HG02852 (cell line): ENCODE measurements around the gene OR6C76.
"Not testable (repeated sequence)": the region's sequence is repeated elsewhere in the genome, so short reads cannot be mapped to it uniquely, and the experiment has no call there.

Experiments
- ATAC-seq: cut with Tn5 transposase; IDR thresholded peaks from one replicate; pipeline ENCODE4 v1.9.1; 2021; ENCODE audit warnings: mild to moderate bottlenecking, moderate library complexity; ENCODE audit not compliant: unreplicated experiment

Gene OR6C76

DNA sequence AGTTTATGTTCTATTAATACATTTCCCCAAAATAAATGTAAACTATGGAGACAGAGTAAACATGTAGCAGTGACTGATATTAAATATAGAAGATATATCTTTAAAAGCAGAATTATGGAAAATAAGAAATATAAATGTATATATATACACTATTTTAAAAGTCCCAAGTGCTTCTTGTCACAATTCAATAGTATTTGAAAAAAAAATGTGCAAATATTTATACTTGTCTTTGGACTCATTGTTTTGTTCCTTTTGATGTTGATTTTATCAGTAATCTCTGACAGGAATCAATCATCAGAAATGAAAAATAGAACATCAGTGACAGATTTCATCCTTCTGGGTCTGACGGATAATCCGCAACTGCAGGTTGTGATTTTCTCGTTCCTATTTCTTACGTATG, at the start of gene OR6C76:
Gene OR6C76 (plus strand): TSS at position 301 of the 400 bp plus-strand sequence. CDS start 0 bp downstream, at position 301.
- ATAC-seq, result no peak

DNA sequence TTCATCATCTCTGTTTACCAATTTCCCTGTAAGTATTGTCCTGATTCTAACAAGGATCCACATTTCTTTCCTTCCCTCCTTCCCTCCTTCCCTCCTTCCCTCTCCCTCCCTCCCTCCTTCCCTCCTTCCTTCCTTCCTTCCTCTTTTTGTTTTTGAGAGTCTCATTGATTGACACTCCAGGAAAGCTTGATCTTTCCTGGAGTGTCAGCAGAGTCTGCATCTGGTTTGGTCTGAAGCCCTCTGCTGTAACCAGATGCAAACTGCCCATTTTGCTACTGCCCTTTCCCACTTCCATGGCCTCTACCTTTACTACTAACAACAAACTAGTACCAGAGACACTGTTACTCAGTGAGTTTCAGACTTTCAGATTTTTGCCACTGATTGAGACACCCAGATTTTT, 40.2 kb upstream of the OR6C76 start:
- ATAC-seq, result no peak

DNA sequence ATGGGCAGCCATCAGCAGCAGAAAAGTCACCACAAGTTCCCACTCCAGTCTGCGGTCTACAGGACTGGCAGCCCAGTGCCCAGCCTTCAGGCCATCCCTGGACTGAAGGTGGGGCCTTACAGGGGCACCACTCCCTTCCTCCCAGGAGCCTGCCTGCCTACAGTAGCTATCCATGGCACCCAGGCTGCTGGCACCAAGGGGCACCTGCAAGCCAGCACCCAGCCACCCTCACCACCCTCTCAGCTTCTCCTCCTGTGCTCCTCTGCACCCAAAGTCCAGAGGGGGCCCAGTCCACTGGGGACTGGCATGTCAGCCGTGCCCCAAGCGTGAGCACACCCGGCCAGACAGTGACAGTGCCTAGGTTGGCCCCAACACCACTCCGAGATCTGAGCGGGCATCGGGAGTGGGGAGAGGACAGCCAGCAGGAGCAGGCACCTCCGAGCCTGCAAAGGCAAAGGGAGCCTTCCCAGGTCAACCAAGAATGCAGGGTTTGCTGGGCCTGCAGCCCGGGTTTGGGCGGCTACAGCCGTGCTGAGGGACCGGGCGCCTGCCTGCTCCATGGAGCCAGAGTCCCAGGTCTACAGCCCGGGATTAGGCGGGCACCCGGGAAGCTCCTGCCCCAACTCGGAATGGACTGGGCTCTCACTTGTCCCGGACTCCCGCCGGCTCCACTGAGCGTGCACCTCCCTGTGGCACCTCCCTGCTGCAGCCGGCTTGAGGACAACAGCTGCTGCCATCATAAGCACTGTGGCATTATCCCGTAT, 33.8 kb upstream of the OR6C76 start:
- no peak for ATAC-seq

DNA sequence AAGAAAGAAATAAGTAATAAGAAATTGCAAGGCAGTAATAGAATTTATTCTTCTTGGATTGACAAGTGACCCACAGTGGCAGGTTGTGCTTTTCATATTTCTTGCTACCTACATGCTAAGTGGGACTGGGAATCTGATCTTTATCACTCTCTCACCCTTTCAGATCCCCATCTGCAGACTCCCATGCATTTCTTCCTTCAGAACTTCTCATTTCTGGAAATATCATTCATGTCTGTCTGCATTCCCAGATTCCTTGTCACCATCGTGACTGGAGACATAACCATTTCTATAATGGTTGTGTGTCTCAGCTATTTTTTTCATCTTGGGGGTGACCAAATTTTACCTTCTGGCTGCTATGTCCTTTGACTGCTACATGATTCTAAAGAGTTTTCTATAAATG, 29.7 kb upstream of the OR6C76 start:
- no peak for ATAC-seq

DNA sequence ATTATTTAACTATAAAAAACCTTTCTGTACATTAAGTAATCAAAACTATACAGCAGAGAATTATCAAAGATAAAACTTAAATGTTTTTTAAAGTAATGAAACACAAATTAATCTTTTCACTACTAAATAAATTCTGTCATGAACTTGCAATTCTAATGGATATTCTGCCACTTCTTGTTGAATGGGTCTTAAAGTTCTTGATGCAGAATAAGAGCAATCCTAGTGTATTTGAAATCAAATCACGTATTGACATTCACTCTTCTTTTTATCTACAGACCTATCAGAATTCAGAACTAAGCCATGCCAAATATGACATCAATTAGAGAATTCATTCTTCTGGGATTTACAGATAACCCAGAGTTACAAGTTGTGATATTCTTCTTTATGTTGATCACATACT, 25.8 kb upstream of the OR6C76 start, which contains the start of gene OR6C65:
Gene OR6C65 (plus strand): TSS at position 301 of the 400 bp plus-strand sequence. CDS start 0 bp downstream, at position 301.
- ATAC-seq, result no peak

DNA sequence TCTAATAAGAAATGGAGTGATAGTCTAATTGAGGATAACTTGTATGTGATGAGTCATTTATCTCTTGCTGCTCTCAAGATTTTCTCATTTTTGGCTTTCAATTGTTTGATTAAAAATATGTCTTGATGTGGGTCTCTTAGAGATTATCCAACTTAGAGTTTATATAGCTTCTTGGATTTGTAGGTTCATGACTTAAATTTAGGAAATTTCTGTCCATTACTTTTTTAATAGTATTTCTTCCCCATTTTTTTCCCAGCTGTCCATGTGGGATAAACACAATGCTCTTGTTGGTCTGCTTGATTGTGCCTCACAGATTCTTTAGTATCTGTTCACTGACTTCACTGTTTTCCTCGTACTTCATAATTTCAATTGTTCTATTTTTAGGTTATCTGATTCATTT, 18.2 kb upstream of the OR6C76 start:
- no peak for ATAC-seq

DNA sequence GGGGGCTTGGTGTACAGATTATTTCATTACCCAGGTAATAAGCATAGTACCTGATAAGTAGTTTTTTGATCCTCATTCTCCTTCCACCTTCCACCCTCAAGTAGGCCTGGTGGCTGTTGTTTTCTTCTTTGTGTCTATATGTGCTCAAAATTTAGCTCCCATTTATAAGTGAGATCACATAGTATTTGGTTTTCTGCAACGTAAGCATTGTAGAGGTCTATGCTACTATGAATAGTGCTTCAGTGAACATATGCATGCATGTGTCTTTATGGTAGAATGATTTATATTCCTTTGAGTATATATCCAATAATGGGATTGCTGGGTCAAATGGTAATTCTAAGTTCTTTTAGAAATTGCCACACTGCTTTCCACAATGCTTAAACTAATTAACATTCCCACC, 16.9 kb upstream of the OR6C76 start:
- ATAC-seq, result not testable (repeated sequence)

DNA sequence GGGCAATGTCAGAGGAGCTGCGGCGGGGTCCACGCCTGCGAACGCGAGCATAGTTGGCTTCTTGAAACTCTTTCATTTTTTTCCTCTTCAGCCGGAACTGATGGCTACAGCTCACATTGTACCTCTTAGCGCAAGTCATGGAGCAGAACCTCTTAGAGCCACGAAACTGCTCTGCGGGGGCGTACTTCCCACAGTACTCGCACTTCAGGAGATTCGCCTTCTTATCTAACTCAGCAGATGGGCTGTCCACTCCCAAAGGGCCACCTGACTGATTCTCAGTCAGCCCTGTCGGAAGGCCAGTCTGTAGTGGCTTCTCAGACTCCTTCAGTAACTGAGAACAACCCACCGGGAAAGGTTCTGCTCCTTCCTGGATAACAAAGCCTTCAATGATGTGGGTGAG, 13.9 kb upstream of the OR6C76 start:
- not testable (repeated sequence) for ATAC-seq

DNA sequence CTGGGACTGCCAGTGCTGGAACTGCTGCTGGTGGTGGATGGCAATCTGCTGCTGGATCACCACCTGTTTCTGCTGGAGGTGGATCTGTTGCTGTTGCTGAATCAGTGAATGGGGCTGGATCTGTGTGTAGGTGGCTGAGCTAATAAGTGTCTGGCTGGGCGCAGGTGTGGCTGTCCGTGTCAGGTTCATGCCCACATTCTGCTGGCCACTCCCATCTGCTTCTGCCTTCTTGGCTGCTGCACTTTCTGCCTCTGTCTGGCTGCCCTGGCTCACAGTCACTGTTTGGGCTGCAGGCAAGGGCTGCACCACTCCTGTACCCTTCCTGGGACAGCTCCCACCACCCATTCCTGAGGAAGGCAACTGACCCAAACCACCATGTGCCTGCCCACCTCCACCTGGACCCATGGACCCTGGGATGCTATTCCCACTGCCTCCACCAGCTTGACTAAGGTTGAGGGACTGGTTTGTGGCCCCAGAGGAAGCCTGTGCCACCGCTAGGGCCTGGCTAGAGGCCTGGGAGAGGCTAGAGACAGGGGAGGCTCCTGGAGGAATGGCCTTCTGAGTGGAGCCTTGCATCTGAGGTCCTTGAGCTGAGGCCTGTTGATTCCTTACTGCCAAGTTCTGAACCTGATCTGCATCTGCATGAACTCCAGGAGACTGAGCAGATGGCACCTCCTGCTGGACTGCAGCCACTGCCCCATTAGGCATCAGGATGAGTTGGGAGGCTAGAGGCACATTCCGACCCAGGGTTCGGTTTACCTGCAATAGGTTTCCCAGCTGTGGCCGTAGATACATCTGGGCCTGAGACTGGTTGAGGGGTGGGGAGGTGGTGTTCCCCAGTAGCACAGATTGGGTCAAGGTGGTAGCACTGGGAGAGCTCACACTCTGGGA, 12.3 kb upstream of the OR6C76 start:
- ATAC-seq, result not testable (repeated sequence)

DNA sequence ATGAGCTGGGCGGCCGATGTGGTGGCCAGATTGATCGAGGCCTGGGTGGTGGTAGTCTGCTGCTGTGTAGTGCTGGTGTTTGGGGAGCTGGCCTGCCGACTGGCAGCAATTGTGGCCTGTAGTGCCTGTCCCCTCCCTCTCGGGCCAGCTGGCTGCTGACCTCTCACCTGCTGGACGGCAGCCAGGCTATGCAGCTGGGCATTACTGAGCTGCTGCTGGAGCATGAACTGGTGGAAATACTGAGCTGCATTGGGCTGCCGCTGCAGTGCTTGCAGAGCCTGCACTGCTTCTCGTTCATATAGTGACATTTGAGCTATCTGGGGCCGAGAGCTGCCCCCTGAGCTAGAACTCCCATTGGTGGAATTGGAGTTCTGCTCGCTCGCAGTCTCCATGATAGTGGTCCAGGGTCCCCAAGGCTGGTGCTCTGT, 11.6 kb upstream of the OR6C76 start:
- not testable (repeated sequence) for ATAC-seq

DNA sequence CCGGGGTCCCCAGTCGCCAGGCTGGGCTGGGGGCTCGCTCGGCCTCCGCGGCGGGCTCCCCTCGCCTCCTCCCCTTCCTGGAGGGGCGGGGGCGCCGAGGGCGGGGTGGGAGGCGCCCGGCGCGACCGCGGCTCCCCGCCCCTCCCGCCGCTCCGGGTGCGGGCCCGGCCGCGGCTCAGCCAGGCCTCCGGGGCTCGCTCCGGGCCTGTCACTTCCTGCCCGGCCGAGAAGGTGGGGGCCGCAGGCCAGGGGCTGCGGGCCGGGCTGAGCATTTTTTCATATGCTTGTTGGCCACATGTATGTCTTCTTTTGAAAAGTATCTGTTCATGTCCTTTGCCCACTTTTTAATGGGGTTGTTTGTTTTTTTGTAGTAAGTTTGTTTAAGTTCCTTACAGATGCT, 11.2 kb upstream of the OR6C76 start:
- not testable (repeated sequence) for ATAC-seq

DNA sequence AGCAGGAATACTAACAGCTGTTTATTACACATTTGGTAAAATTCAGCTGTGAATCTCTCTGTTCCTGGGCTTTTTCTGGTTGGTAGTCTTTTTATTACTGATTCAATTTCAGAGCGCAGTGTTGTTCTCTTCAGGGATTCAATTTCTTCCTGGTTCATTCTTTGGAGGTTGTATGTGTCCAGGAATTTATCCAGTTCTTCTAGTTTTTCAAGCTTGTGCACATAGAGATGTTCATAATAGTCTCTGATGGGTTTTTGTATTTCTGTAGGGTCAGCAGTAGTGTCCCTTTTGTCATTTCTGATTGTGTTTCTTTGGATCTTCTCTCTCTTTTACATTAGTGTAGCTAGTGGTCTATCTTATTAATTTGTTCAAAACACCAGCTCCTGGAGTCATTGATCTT, 9.1 kb upstream of the OR6C76 start:
- no peak for ATAC-seq

DNA sequence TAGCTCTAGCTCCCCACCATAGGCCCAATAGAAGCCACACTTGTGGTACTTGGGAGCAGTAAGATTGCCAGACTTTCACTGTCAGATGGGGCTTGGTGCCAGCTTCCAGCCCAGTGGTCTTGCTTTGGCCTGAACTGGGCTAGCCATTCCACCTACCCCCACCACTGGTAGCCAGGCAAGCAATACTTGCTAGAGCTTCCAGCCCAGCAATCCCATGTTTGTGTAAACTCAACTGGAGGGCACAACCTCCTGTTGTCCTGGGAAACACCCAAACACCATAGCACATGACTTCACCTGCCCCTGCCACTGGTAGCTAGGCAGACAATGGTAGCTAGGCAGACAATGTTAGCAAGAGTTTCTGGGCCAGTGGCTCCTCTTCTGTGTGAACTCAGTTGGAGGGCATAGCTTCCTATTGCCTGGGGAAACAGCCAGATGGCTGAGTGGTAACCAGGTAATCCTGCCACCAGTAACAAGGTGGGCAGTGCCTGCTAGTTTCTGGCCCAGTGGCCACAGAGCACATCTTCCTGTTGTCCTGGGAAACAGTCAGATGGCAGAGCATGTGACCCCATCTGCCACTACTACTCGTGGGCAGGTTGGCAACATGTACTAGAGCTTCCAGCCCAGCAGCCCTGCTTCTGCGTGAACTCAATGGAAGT, 5.6 kb upstream of the OR6C76 start:
- ATAC-seq, result no peak

DNA sequence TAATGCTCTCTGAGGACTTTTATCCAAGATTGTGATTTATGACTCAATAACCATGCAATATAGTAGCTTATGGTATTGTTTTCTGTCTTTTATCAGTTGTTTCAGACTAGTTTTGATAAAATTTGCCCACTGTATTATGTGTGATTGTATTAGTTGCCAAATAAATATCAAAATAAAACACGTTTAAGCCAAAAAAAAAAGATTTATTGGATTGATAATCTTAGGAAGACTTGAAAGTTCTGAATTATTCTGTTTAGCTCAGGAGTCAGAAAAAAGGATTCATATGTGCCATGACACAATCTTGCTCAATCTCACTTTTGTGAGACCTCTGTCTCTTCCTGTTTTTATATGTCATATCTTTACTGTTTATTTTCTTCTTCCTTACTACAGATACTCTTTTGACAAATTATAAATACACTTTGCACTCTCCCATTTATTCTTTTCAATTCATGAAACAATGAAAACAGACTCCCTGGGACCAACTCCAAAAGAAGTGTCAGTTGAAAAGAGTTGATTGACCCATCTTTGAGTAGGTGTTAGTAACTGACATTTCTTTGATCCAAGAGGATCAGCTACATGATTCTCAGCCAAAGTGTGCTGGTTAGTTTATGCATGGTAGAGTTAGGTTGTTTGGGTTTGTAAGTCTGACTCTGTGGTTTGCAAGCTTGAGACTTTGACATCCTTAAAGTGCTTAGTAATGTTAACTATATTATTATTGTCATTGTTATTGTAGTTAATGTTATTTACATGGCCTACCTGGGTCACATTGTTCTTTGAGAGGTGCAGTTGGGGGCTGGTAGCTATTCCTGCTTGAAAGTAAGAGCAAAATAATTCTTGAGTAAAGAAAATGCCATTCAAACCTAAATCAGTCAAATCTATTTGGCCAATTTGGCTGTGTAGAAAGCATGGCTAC, 2.5 kb downstream of the OR6C76 start:
- no peak for ATAC-seq

DNA sequence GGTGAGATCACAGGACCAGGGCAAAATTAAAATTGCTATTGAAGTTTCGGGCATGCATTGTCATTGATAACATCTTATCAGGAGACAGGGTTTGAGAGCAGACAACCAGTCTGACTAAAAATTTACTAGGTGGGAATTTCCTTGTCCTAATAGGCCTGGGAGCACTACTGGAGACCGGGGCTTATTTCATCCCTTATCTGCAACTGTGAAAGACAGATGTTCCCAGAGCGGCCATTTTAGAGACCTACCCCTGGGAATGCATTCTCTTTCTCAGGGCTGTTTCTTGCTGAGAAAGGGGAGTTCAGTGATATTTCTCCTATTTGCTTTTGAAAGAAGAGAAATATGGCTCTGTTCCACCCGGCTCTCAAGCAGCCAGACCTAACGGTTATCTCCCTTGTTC, 15.2 kb downstream of the OR6C76 start:
- not testable (repeated sequence) for ATAC-seq

DNA sequence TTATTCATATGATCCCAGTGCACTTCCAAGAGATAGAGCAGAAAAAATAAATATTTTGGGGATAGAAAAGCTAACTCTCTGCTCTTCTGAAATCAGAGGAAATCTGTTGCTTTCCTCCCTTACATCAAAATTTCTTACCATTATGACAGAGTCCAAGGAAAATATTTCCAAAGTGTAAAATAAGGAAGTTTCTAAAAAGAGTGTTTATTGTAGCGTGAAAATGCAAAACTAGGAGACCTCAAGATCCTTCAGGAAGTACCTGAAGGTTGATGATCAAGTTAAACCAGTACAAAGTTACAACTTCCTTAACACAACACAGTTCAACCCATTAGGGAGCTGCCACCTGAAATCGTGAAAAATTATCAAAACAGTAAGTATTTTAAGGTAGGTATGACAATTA, 17.7 kb downstream of the OR6C76 start, which contains the start of gene OR6C2:
Gene OR6C2 (plus strand): TSS at position 301 of the 400 bp plus-strand sequence. CDS start 8,138 bp downstream, outside the sequence.
- ATAC-seq, result no peak

DNA sequence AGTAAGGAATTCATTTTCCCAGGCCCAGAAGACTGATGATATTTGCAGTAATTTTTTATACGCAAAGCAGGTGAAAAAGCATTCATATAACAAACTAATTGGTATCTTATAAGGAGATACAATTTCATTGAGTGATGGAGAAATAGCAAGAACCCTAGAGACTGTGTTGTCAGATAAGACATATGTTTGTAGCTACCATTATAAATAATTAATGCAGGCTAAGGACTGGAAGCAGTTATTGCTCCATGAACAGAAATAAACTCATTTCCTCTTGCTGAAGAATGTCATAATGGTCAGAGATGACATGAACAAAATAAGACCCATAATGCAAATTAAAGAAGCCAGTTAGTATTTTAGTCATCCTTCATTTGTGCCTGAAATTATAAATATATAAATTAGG, 19.3 kb downstream of the OR6C76 start:
- no peak for ATAC-seq

DNA sequence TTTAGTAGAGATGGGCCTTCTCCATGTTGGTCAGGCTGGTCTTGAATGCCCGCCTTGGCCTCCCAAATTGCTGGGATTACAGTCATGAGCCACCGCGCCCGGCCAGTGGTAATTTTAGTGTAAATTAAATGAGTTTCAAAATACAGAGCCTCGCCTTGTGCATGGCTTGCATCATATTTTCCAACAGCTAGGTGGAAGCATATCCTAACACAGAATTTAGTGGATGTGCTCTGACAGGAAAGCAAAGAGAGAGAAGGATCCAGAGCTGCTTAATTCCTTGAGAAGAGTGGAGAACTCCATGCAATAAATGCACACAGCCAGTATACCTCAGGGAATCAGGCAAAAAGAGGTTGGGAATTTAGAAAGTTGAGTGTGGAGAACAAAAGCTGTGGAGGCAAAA, 20.3 kb downstream of the OR6C76 start:
- ATAC-seq, result no peak

DNA sequence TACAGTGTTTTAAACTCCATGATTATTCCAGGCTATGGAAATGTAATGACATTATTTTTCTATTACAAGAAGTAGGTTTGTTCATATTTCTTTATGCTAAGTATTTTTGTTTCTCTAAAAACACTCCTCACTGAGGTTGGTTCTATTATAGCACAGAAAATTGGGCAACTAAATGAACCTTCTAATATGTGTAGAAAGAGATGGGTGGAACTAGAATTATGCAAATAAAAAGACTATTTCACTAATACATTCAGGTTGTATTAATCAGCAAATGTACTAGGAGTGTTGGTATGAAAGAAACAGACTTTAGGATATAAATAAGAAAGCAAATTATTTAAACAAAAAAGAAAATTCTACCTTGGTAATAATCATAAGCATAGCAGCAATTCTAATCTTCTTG, 22.8 kb downstream of the OR6C76 start:
- no peak for ATAC-seq

DNA sequence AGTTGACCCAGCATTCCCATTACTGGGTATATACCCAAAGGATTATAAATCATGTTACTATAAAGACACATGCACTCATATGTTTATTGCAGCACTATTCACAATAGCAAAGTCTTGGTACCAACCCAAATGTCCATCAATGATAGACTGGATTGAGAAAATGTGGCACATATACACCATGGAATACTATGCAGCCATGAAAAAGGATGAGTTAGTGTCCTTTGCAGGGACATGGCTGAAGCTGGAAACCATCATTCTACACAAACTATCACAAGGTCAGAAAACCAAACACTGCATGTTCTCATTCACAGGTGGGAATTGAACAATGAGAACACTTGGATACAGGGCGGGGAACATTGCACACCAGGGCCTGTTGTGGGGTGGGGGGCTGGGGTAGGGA, 38.9 kb downstream of the OR6C76 start:
- not testable (repeated sequence) for ATAC-seq
